AG08395 (cell line): ENCODE data around the gene SUN1.

ENCODE experiments used
- DNase-seq: peaks from one replicate; pipeline ENCODE4 v3.0.0; 2012; ENCODE audit warnings: mixed read lengths, low spot score

Gene SUN1

GRCh38 chr7:879093-879492 lies 46.8 kb downstream of the SUN1 start:
- no peak for DNase-seq

- no peak for DNase-seq
Observed at GRCh38 chr7:879706-880105, 47.4 kb downstream of the SUN1 start.

GRCh38 chr7:880450-880849 lies 48.2 kb downstream of the SUN1 start:
- no peak for DNase-seq

- no peak for DNase-seq
Observed at GRCh38 chr7:881441-882234, 49.4 kb downstream of the SUN1 start.

- DNase-seq: no peak
Observed at GRCh38 chr7:882336-883035, 50.2 kb downstream of the SUN1 start.

- DNase-seq: no peak
Observed at GRCh38 chr7:883055-884021, 51.1 kb downstream of the SUN1 start.

- no peak for DNase-seq
Observed at GRCh38 chr7:884191-885003, 52.1 kb downstream of the SUN1 start.

- no peak for DNase-seq
Observed at GRCh38 chr7:885261-885892, 53.1 kb downstream of the SUN1 start.

GRCh38 chr7:885893-886625 lies 53.8 kb downstream of the SUN1 start:
- DNase-seq: no peak

GRCh38 chr7:886626-887487 lies 54.6 kb downstream of the SUN1 start:
- no peak for DNase-seq

- no peak for DNase-seq
Observed at GRCh38 chr7:887488-887820, 55.2 kb downstream of the SUN1 start.

GRCh38 chr7:888081-889024 lies 56.1 kb downstream of the SUN1 start:
- DNase-seq: no peak

GRCh38 chr7:889025-889390 lies 56.7 kb downstream of the SUN1 start:
- no peak for DNase-seq

- no peak for DNase-seq
Observed at GRCh38 chr7:889391-889790, 57.1 kb downstream of the SUN1 start.

GRCh38 chr7:890868-891267 lies 58.6 kb downstream of the SUN1 start:
- no peak for DNase-seq

GRCh38 chr7:891291-891690 lies 59.0 kb downstream of the SUN1 start:
- no peak for DNase-seq

GRCh38 chr7:891805-892204 lies 59.5 kb downstream of the SUN1 start:
- DNase-seq: no peak
